ENCODE data around the gene TRIM49D1.
"Not testable (repeated sequence)": the region's sequence is repeated elsewhere in the genome, so short reads cannot be mapped to it uniquely, and the experiment has no call there.

TRIM49D1 gene

GRCh38 chr11:89922195-89922660 is at the start of gene TRIM49D1:
Gene TRIM49D1, minus strand, starts transcription at chr11:89922245. Its CDS starts 4,535 bp downstream, at chr11:89917710.
- no peak for DNase-seq

GRCh38 chr11:89965737-89966136 is 43.7 kb upstream of the TRIM49D1 start, which contains the start of gene TRIM64:
Gene TRIM64, plus strand, starts transcription at chr11:89966037. Its CDS starts 2,467 bp downstream, at chr11:89968504.
- DNase-seq = not testable (repeated sequence)

GRCh38 chr11:89960833-89961232 is 38.8 kb upstream of the TRIM49D1 start:
- not testable (repeated sequence) for DNase-seq

GRCh38 chr11:89923764-89924163 is 1.7 kb upstream of the TRIM49D1 start, which contains the start of gene TRIM49D2:
Gene TRIM49D2, plus strand, starts transcription at chr11:89924064. Its CDS starts 2,698 bp downstream, at chr11:89926762.
- not testable (repeated sequence) for DNase-seq

GRCh38 chr11:89900809-89901208 is 21.2 kb downstream of the TRIM49D1 start:
- DNase-seq = not testable (repeated sequence)

GRCh38 chr11:89893245-89893644 is 28.8 kb downstream of the TRIM49D1 start:
- DNase-seq = not testable (repeated sequence)

- DNase-seq = not testable (repeated sequence)
Measured at GRCh38 chr11:89877511-89877910, 44.5 kb downstream of the TRIM49D1 start.

GRCh38 chr11:89872588-89872987 is 49.5 kb downstream of the TRIM49D1 start:
- not testable (repeated sequence) for DNase-seq

- not testable (repeated sequence) for DNase-seq
Measured at GRCh38 chr11:89865223-89865622, 56.8 kb downstream of the TRIM49D1 start.

- DNase-seq = not testable (repeated sequence)
Measured at GRCh38 chr11:89863906-89864704, 57.9 kb downstream of the TRIM49D1 start.

All from activated CD4-positive, alpha-beta T cell treated with anti-CD3 and anti-CD28 coated beads for 1 hour (primary cell).